Measurements from ENCODE around the gene YAF2.

DNA sequence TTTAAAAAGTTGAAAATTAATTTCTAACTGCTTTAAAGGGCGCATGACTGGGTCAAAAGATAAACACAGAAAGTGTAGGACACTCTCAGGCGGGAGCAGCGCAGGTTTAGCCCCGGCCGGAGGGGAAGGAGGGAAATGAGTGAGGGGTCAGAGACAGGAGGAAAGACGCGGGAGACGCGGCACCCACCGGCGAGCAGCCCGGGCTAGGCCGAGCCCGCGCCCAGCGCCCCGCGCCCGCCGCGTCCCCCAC, 94.0 kb downstream of the YAF2 start:
- TF ChIP-seq, protein P1, sequence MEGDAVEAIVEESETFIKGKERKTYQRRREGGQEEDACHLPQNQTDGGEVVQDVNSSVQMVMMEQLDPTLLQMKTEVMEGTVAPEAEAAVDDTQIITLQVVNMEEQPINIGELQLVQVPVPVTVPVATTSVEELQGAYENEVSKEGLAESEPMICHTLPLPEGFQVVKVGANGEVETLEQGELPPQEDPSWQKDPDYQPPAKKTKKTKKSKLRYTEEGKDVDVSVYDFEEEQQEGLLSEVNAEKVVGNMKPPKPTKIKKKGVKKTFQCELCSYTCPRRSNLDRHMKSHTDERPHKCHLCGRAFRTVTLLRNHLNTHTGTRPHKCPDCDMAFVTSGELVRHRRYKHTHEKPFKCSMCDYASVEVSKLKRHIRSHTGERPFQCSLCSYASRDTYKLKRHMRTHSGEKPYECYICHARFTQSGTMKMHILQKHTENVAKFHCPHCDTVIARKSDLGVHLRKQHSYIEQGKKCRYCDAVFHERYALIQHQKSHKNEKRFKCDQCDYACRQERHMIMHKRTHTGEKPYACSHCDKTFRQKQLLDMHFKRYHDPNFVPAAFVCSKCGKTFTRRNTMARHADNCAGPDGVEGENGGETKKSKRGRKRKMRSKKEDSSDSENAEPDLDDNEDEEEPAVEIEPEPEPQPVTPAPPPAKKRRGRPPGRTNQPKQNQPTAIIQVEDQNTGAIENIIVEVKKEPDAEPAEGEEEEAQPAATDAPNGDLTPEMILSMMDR (IDR thresholded peaks at IDR 0.05; ENCODE audit: poor library complexity): no peak
- TF ChIP-seq EZH2 (IDR thresholded peaks at IDR 0.05; ENCODE audit: borderline replicate concordance): no peak
